HepG2 (cell line): Measurements from ENCODE around the gene TM4SF18. TPM values are rescaled to one million over a fixed set of nuclear protein-coding genes. Genes with fewer than 3 reads are reported as not detected.

ENCODE experiments used
- ATAC-seq: fragments of 200-7000 bp; cut with Tn5 transposase; 3 replicates; pipeline ENCODE4 v1.9.1; 2020; ENCODE audit warnings: mild to moderate bottlenecking, moderate library complexity
- BruUV-seq: library from RNA; stranded (reverse); fragments of 400-500 nt; replicated peaks from 2 replicates; lab custom pipeline; 2021; lab: Mats Ljungman, UMichigan
- CTCF ChIA-PET: fragments of 300-600 bp; formaldehyde crosslinking; extraction: SDS; loops from one replicate; lab custom pipeline; 2021; ENCODE audit warnings: low total read pairs, inconsistent platforms, low intra/inter-chr PET ratio; lab: Yijun Ruan, JAX
- POLR2A ChIA-PET: fragments of 350-600 bp; sonication (Branson Sonifier 250); formaldehyde crosslinking; loops from one replicate; lab custom pipeline; 2020; ENCODE audit warnings: antibody characterized with exemption, inconsistent platforms; lab: Yijun Ruan, JAX
- DNase-seq: peaks from one replicate; pipeline ENCODE4 v3.0.0-alpha.2; 2015; ENCODE audit warnings: low spot score
- FAIRE-seq: peaks from 3 replicates; lab custom pipeline; 2011; peaks lifted over from hg19 to GRCh38; lab: Jason Lieb, UNC
- H2AFZ ChIP-seq: one replicate; pipeline ENCODE4 v1.6.1; 2011; ENCODE audit warnings: low read length, inconsistent platforms
- H3K27ac ChIP-seq: fragments of 300-600 bp; 3 replicates; pipeline ENCODE4 v1.8.0; 2011; ENCODE audit warnings: mixed run types, mild to moderate bottlenecking, mixed read lengths, low read length, inconsistent platforms; ENCODE audit not compliant: insufficient read depth; ENCODE audit errors: extremely low read length
- H3K27me3 ChIP-seq, 2 experiments: fragments of 200-600 bp in 1 of 2; 2 replicates in 1 of 2; 3 replicates in 1 of 2; pipeline versions ENCODE4 v1.6.0 to v1.8.0; 2011; ENCODE audit warnings: low read length in 2 of 2, mild to moderate bottlenecking in 2 of 2, moderate library complexity in 2 of 2, inconsistent platforms in 1 of 2; ENCODE audit not compliant: insufficient read depth in 2 of 2, control insufficient read depth in 1 of 2
- H3K36me3 ChIP-seq, 2 experiments: fragments of 200-600 bp in 1 of 2; replicated peaks in 1 of 2; 2 replicates in 1 of 2; 3 replicates in 1 of 2; pipeline versions ENCODE4 v1.5.1 to v1.8.0; 2011; ENCODE audit warnings: low read length in 2 of 2, inconsistent platforms in 1 of 2; ENCODE audit not compliant: insufficient read depth in 2 of 2, control insufficient read depth in 1 of 2
- H3K4me1 ChIP-seq: 2 replicates; pipeline ENCODE4 v1.5.1; 2012; ENCODE audit warnings: low read length, inconsistent platforms; ENCODE audit not compliant: insufficient read depth
- H3K4me2 ChIP-seq: 2 replicates; pipeline ENCODE4 v1.6.0; 2011; ENCODE audit warnings: low read depth, low read length, inconsistent platforms
- H3K4me3 ChIP-seq, 3 experiments: fragments of 200-600 bp in 1 of 3; sonication (generic), shearing (Covaris generic) in 1 of 3; replicated peaks in 1 of 3; 2 replicates each; pipeline ENCODE4 v1.5.1; 2011 to 2016; ENCODE audit warnings: low read length in 3 of 3, inconsistent platforms in 2 of 3, low read depth in 2 of 3, mild to moderate bottlenecking in 2 of 3, control low read depth in 1 of 3, mixed read lengths in 1 of 3; ENCODE audit not compliant: insufficient read depth in 1 of 3
- H3K79me2 ChIP-seq: one replicate; pipeline ENCODE4 v1.6.1; 2011; ENCODE audit warnings: low read length, inconsistent platforms; ENCODE audit not compliant: insufficient read depth
- H3K9ac ChIP-seq: 2 replicates; pipeline ENCODE4 v1.6.0; 2011; ENCODE audit warnings: mild to moderate bottlenecking, low read depth, low read length, inconsistent platforms; ENCODE audit not compliant: insufficient read depth
- H3K9me3 ChIP-seq: 2 replicates; pipeline ENCODE4 v1.5.1; 2012; ENCODE audit warnings: mild to moderate bottlenecking, low read length
- H4K20me1 ChIP-seq: 2 replicates; pipeline ENCODE4 v1.6.0; 2011; ENCODE audit warnings: inconsistent platforms, mild to moderate bottlenecking, low read length, moderate library complexity; ENCODE audit not compliant: insufficient read depth
- ATF7-NPFF ChIP-seq: sonication (generic); formaldehyde crosslinking; IDR thresholded peaks from 2 replicates; pipeline ENCODE4 v1.8.1; 2023; ENCODE audit warnings: mild to moderate bottlenecking, low read depth, missing genetic modification reagents, moderate library complexity
- ELF4 ChIP-seq: sonication (generic); formaldehyde crosslinking; IDR thresholded peaks from 2 replicates; pipeline ENCODE4 v1.5.0; 2020; ENCODE audit warnings: missing genetic modification reagents, mild to moderate bottlenecking, moderate library complexity, borderline replicate concordance
- GFI1 ChIP-seq: sonication (generic); formaldehyde crosslinking; IDR thresholded peaks from 2 replicates; pipeline ENCODE4 v1.5.0; 2020; ENCODE audit warnings: missing genetic modification reagents, mild to moderate bottlenecking, borderline replicate concordance
- KDM5A ChIP-seq: fragments of 200-600 bp; sonication (generic); IDR thresholded peaks from 2 replicates; pipeline ENCODE4 v1.7.0; 2018; ENCODE audit warnings: antibody characterized with exemption, mild to moderate bottlenecking, low read length, borderline replicate concordance
- KIAA2018 ChIP-seq: sonication (generic); formaldehyde crosslinking; IDR thresholded peaks from 2 replicates; pipeline ENCODE4 v1.5.0; 2020; ENCODE audit warnings: mild to moderate bottlenecking, missing genetic modification reagents, borderline replicate concordance
- MTF2 ChIP-seq: sonication (generic); formaldehyde crosslinking; IDR thresholded peaks from 2 replicates; pipeline ENCODE4 v1.5.0; 2020; ENCODE audit warnings: missing genetic modification reagents, borderline replicate concordance
- SNAPC2 ChIP-seq: sonication (generic); formaldehyde crosslinking; IDR thresholded peaks from 2 replicates; pipeline ENCODE4 v1.8.1; 2022; ENCODE audit warnings: mild to moderate bottlenecking, missing genetic modification reagents
- SP4 ChIP-seq: sonication (generic); formaldehyde crosslinking; IDR thresholded peaks from 2 replicates; pipeline ENCODE4 v1.8.1; 2023; ENCODE audit warnings: mild to moderate bottlenecking, missing genetic modification reagents
- TRIM22 ChIP-seq: fragments of 450-650 bp; IDR thresholded peaks from 2 replicates; pipeline ENCODE4 v1.6.1; 2017
- ZBTB34 ChIP-seq: sonication (generic); formaldehyde crosslinking; IDR thresholded peaks from 2 replicates; pipeline ENCODE4 v1.8.0; 2022; ENCODE audit warnings: mild to moderate bottlenecking, missing genetic modification reagents
- ZBTB42 ChIP-seq: sonication (generic); formaldehyde crosslinking; IDR thresholded peaks from 2 replicates; pipeline ENCODE4 v1.5.0; 2020; ENCODE audit warnings: mild to moderate bottlenecking, missing genetic modification reagents
- ZNF569 ChIP-seq: sonication (generic); formaldehyde crosslinking; IDR thresholded peaks from 2 replicates; pipeline ENCODE4 v1.5.0; 2020; ENCODE audit warnings: mild to moderate bottlenecking, missing genetic modification reagents, moderate library complexity, borderline replicate concordance
- ZNF572 ChIP-seq: sonication (generic); formaldehyde crosslinking; IDR thresholded peaks from 2 replicates; pipeline ENCODE4 v1.5.1; 2020; ENCODE audit warnings: mild to moderate bottlenecking, missing genetic modification reagents
- ZNF616 ChIP-seq: sonication (generic); formaldehyde crosslinking; IDR thresholded peaks from 2 replicates; pipeline ENCODE4 v1.5.0; 2020; ENCODE audit warnings: low read depth, mild to moderate bottlenecking, missing genetic modification reagents
- WGBS: methylation state at CpG from one replicate; pipeline ENCODE4 v1.1.6; 2017; ENCODE audit warnings: low lambda C conversion rate; 5-methylcytosine and 5-hydroxymethylcytosine counted together
- in situ Hi-C: cut with HindIII; loops from 2 replicates; pipeline ENCODE4 v1.10.0; 2017; ENCODE audit warnings: low pct_unique_long_range_greater_than_20kb; ENCODE audit not compliant: extremely low pct_ligation_motif_present
- intact Hi-C: fragments of 100-400 bp; cut with micrococcal nuclease; formaldehyde crosslinking; loops from one replicate; pipeline ENCODE4 v1.10.0; 2022; ENCODE audit not compliant: unreplicated experiment
- polyA plus RNA-seq, 8 experiments: library from polyadenylated mRNA; depleted of rRNA in 3 of 8; stranded (reverse) in 7 of 8; unstranded in 1 of 8; fragments of >200 nt; fragmentation: Illumina TruSeq in 4 of 8; extraction: Trizol in 4 of 8; gene quantifications; 2 replicates each; pipeline versions ENCODE4 v1.2.1 to v1.2.3, GENCODE V29; 2011 to 2016; ENCODE audit warnings: low read depth in 4 of 8, missing spikeins in 1 of 8, mixed read lengths in 1 of 8; ENCODE audit not compliant: insufficient read depth in 1 of 8
- total RNA-seq, 5 experiments: library from RNA; depleted of rRNA; stranded (reverse); fragments of >200 nt; fragmentation: Illumina TruSeq; extraction: Trizol; gene quantifications; 2 replicates each; pipeline ENCODE4 v1.2.3, GENCODE V29; 2016; ENCODE audit warnings: low read depth in 1 of 5

The TM4SF18 gene
- total and polyA plus RNA-seq, 2 of the 13 experiments (the other 11 are each of a cell fraction or from before 2014, with no cell fraction given), result 0.15 TPM; not detected in 1

- FAIRE-seq, result no peak
- intact Hi-C loops, result no loop called here
Observed at GRCh38 chr3:149316437-149316836, 17.0 kb downstream of the TM4SF18 start.

More at GRCh38 chr3:149316437-149316836, 17.0 kb downstream of the TM4SF18 start:
- ChIA-PET POLR2A (no interaction called here), CTCF (no interaction called here)
- Histone ChIP-seq H3K27ac (peak overlapping the region; percentile 21), H3K9ac (no peak overlapping the region), H2AFZ (no peak overlapping the region), H3K9me3 (no peaks in the 10 kb centered on the region), H3K4me2 (peak overlapping the region; percentile 86; the same call in 1 of the 2 replicates), H3K4me1 (peaks cover 58% of the 10 kb centered on the region), H3K79me2 (no peaks in the 10 kb centered on the region), H3K27me3 (no peaks in the 10 kb centered on the region), H3K36me3 (no peaks in the 10 kb centered on the region), H4K20me1 (no peaks in the 10 kb centered on the region), H3K4me3 (no peak overlapping the region)
- in situ Hi-C loops, result no loop called here
- DNase-seq (no peak), ATAC-seq (no peak)
- no TSS peak for BruUV-seq
- WGBS, result 90% methylated on average over 2 of the region's 2 CpGs
- TF ChIP-seq ELF4 (CRISPR knock-in tag), result no peak
- TF ChIP-seq SP4 (CRISPR knock-in tag), result no peak
- TF ChIP-seq TRIM22, result no peak
- TF ChIP-seq GFI1 (CRISPR knock-in tag), result no peak
- TF ChIP-seq ZBTB34 (CRISPR knock-in tag), result no peak
- TF ChIP-seq KDM5A, result no peak
- no peak for TF ChIP-seq ZBTB42 (CRISPR knock-in tag)
- no peak for TF ChIP-seq ZNF572 (CRISPR knock-in tag)
- TF ChIP-seq KIAA2018 (CRISPR knock-in tag), result no peak
- TF ChIP-seq ATF7-NPFF, result no peak
- no peak for TF ChIP-seq ZNF616 (CRISPR knock-in tag)
- no peak for TF ChIP-seq ZNF569 (CRISPR knock-in tag)
- no peak for TF ChIP-seq SNAPC2 (CRISPR knock-in tag)
- no peak for TF ChIP-seq MTF2 (CRISPR knock-in tag)
